Mesendoderm (in vitro differentiated cells): Measurements from ENCODE around the gene RFX1.
"Not testable (repeated sequence)": the region's sequence is repeated elsewhere in the genome, so short reads cannot be mapped to it uniquely, and the experiment has no call there.

ENCODE experiments used
- DNase-seq: peaks from one replicate; pipeline ENCODE4 v3.0.0; 2013
- H2AK5ac ChIP-seq: 2 replicates; pipeline ENCODE4 v1.6.1; 2013; ENCODE audit warnings: low read length, inconsistent platforms
- H2BK120ac ChIP-seq: 2 replicates; pipeline ENCODE4 v1.6.1; 2013; ENCODE audit warnings: low read depth, mild to moderate bottlenecking, low read length, moderate library complexity, mixed read lengths
- H2BK15ac ChIP-seq: replicated peaks from 2 replicates; pipeline ENCODE4 v1.6.1; 2013; ENCODE audit warnings: low read depth, mild to moderate bottlenecking, moderate library complexity
- H2BK5ac ChIP-seq: 2 replicates; pipeline ENCODE4 v1.6.1; 2013; ENCODE audit warnings: low read length, inconsistent platforms
- H3K18ac ChIP-seq: 2 replicates; pipeline ENCODE4 v1.6.1; 2013; ENCODE audit warnings: mild to moderate bottlenecking, low read length, mixed read lengths
- H3K23ac ChIP-seq: one replicate; pipeline ENCODE4 v1.6.1; 2013; ENCODE audit warnings: low read length
- H3K27ac ChIP-seq: 2 replicates; pipeline ENCODE4 v1.5.1; 2013; ENCODE audit warnings: low read depth, mild to moderate bottlenecking, inconsistent platforms, low read length, moderate library complexity
- H3K27me3 ChIP-seq: 2 replicates; pipeline ENCODE4 v1.6.1; 2013; ENCODE audit warnings: low read length, control low read depth, mild to moderate bottlenecking, inconsistent platforms; ENCODE audit not compliant: insufficient read depth, poor library complexity
- H3K36me3 ChIP-seq: 2 replicates; pipeline ENCODE4 v1.6.1; 2013; ENCODE audit warnings: low read length, inconsistent platforms; ENCODE audit not compliant: control insufficient read depth, insufficient read depth
- H3K4ac ChIP-seq: one replicate; pipeline ENCODE4 v1.6.1; 2013; ENCODE audit warnings: low read depth, mild to moderate bottlenecking, low read length, moderate library complexity
- H3K4me1 ChIP-seq: 2 replicates; pipeline ENCODE4 v1.6.1; 2013; ENCODE audit warnings: low read depth, low read length, inconsistent platforms; ENCODE audit not compliant: control insufficient read depth
- H3K4me2 ChIP-seq: 2 replicates; pipeline ENCODE4 v1.6.1; 2013; ENCODE audit warnings: low read length
- H3K4me3 ChIP-seq: 2 replicates; pipeline ENCODE4 v1.5.1; 2013; ENCODE audit warnings: mild to moderate bottlenecking, low read length
- H3K56ac ChIP-seq: one replicate; pipeline ENCODE4 v1.6.1; 2013; ENCODE audit warnings: low read length
- H3K79me1 ChIP-seq: 2 replicates; pipeline ENCODE4 v1.6.1; 2013; ENCODE audit warnings: low read length, inconsistent platforms
- H3K79me2 ChIP-seq: 2 replicates; pipeline ENCODE4 v1.6.1; 2013; ENCODE audit warnings: mild to moderate bottlenecking, low read length; ENCODE audit not compliant: control insufficient read depth, insufficient read depth
- H3K9ac ChIP-seq: 2 replicates; pipeline ENCODE4 v1.6.1; 2013; ENCODE audit warnings: low read length, inconsistent platforms
- H4K5ac ChIP-seq: one replicate; pipeline ENCODE4 v1.6.1; 2013; ENCODE audit warnings: low read length
- H4K8ac ChIP-seq: one replicate; pipeline ENCODE4 v1.6.1; 2013; ENCODE audit warnings: low read depth, mild to moderate bottlenecking, control low read depth, low read length, moderate library complexity
- WGBS: extraction: QIAGEN DNeasy Blood & Tissue Kit; methylation state at CpG from one replicate; pipeline ENCODE4 v1.1.7; 2013; ENCODE audit warnings: low lambda C conversion rate, missing lambda C conversion rate; ENCODE audit not compliant: insufficient coverage; ENCODE audit errors: extremely low coverage; 5-methylcytosine and 5-hydroxymethylcytosine counted together

The RFX1 gene

GRCh38 chr19:14042659-14043608 lies 36.8 kb upstream of the RFX1 start:
- H4K5ac ChIP-seq, H3K4me2 ChIP-seq, H3K4me3 ChIP-seq, H2BK5ac ChIP-seq, H3K79me2 ChIP-seq, H3K4ac ChIP-seq, H2BK120ac ChIP-seq, H3K9ac ChIP-seq, H2AK5ac ChIP-seq, H4K8ac ChIP-seq, H3K36me3 ChIP-seq, H3K27ac ChIP-seq, H3K4me1 ChIP-seq, H3K23ac ChIP-seq, H3K79me1 ChIP-seq, H2BK15ac ChIP-seq, H3K18ac ChIP-seq, H3K27me3 ChIP-seq: not testable (repeated sequence)
- no CpG with 5 or more reads among the region's 19 CpGs for whole genome bisulfite sequencing
- DNase-seq: peak; percentile 97
- peak overlapping the region; percentile 4 for H3K56ac ChIP-seq

- Histone ChIP-seq H2BK120ac (no peak overlapping the region), H3K4me1 (no peaks in the 10 kb centered on the region), H3K4me2 (no peak overlapping the region), H3K79me2 (no peaks in the 10 kb centered on the region), H3K23ac (no peak overlapping the region), H3K4ac (no peak overlapping the region), H2AK5ac (no peak overlapping the region), H4K8ac (no peak overlapping the region), H4K5ac (no peak overlapping the region), H3K36me3 (no peaks in the 10 kb centered on the region), H3K9ac (no peak overlapping the region), H2BK5ac (no peak overlapping the region), H3K18ac (no peak overlapping the region), H3K27ac (no peak overlapping the region), H3K56ac (no peak overlapping the region), H3K4me3 (no peak overlapping the region), H2BK15ac (no peak overlapping the region), H3K27me3 (no peaks in the 10 kb centered on the region), H3K79me1 (no peaks in the 10 kb centered on the region)
- no peak for DNase-seq
- whole genome bisulfite sequencing: no CpG with 5 or more reads among the region's 7 CpGs
Measured at GRCh38 chr19:14039181-14039580, 33.1 kb upstream of the RFX1 start.

GRCh38 chr19:14035706-14036105 lies 29.6 kb upstream of the RFX1 start:
- no peak overlapping the region for H4K5ac ChIP-seq
- no peak overlapping the region for H3K18ac ChIP-seq
- peak; percentile 61 for DNase-seq
- H3K9ac ChIP-seq: no peak overlapping the region
- H2BK120ac ChIP-seq: no peak overlapping the region
- no peak overlapping the region for H3K4ac ChIP-seq
- H3K27me3 ChIP-seq: no peaks in the 10 kb centered on the region
- no peaks in the 10 kb centered on the region for H3K36me3 ChIP-seq
- no peaks in the 10 kb centered on the region for H3K4me1 ChIP-seq
- no peak overlapping the region for H3K23ac ChIP-seq
- no peak overlapping the region for H2AK5ac ChIP-seq
- H3K4me2 ChIP-seq: no peak overlapping the region
- no peak overlapping the region for H3K27ac ChIP-seq
- WGBS: no CpG with 5 or more reads among the region's 7 CpGs
- no peak overlapping the region for H2BK15ac ChIP-seq
- no peak overlapping the region for H2BK5ac ChIP-seq
- no peaks in the 10 kb centered on the region for H3K79me1 ChIP-seq
- no peak overlapping the region for H4K8ac ChIP-seq
- no peak overlapping the region for H3K4me3 ChIP-seq
- no peaks in the 10 kb centered on the region for H3K79me2 ChIP-seq
- no peak overlapping the region for H3K56ac ChIP-seq

- not testable (repeated sequence) for H3K79me2 ChIP-seq, H2BK5ac ChIP-seq, H2BK120ac ChIP-seq, H4K8ac ChIP-seq, H3K4me2 ChIP-seq, H3K79me1 ChIP-seq, H3K27ac ChIP-seq, H3K27me3 ChIP-seq, H4K5ac ChIP-seq, H3K36me3 ChIP-seq, H3K23ac ChIP-seq, H3K4me1 ChIP-seq, H3K4me3 ChIP-seq, H2BK15ac ChIP-seq, H3K4ac ChIP-seq, H3K56ac ChIP-seq, H2AK5ac ChIP-seq, H3K18ac ChIP-seq, DNase-seq, H3K9ac ChIP-seq
- WGBS: no CpG with 5 or more reads among the region's 12 CpGs
Measured at GRCh38 chr19:14035159-14035558, 29.0 kb upstream of the RFX1 start.

- Histone ChIP-seq H3K4me2 (no peak overlapping the region), H3K23ac (no peak overlapping the region), H3K18ac (no peak overlapping the region), H3K27ac (no peak overlapping the region), H2BK5ac (no peak overlapping the region), H3K56ac (no peak overlapping the region), H3K4me1 (no peaks in the 10 kb centered on the region), H4K5ac (no peak overlapping the region), H3K79me1 (no peaks in the 10 kb centered on the region), H2AK5ac (no peak overlapping the region), H3K9ac (no peak overlapping the region), H2BK15ac (no peak overlapping the region), H3K27me3 (no peaks in the 10 kb centered on the region), H4K8ac (no peak overlapping the region), H3K4me3 (no peak overlapping the region), H3K4ac (no peak overlapping the region), H3K79me2 (no peaks in the 10 kb centered on the region), H3K36me3 (no peaks in the 10 kb centered on the region), H2BK120ac (no peak overlapping the region)
- DNase-seq: no peak
- WGBS: no CpG with 5 or more reads among the region's 2 CpGs
Measured at GRCh38 chr19:14033946-14034345, 27.8 kb upstream of the RFX1 start.
